Lower leg skin (tissue), 3 donors: Measurements from ENCODE around the gene ZNF367.
"Not testable (repeated sequence)": the region's sequence is repeated elsewhere in the genome, so short reads cannot be mapped to it uniquely, and the experiment has no call there.

Source experiments
- CTCF ChIP-seq, 3 donors: fragments of 450-650 bp; IDR thresholded peaks; one replicate each; pipeline ENCODE4 v1.5.1; 2016; ENCODE audit warnings: antibody characterized with exemption in 3 of 3, mild to moderate bottlenecking in 3 of 3, moderate library complexity in 2 of 3
- POLR2A ChIP-seq, 2 donors: fragments of 450-650 bp; IDR thresholded peaks; one replicate each; pipeline ENCODE4 v1.6.1; 2016 to 2017; ENCODE audit warnings: antibody characterized with exemption in 2 of 2, mild to moderate bottlenecking in 1 of 2, moderate library complexity in 1 of 2

- not testable (repeated sequence) for TF ChIP-seq POLR2A, CTCF (IDR thresholded peaks at IDR 0.05)
Measured at GRCh38 chr9:96375507-96375906, 42.7 kb downstream of the ZNF367 start.
